ENCODE data around the gene TMEM8B. TPM values are rescaled to one million over a fixed set of nuclear protein-coding genes. Genes with fewer than 3 reads are reported as not detected.
A peak's percentile ranks its signal among the peaks of the same experiment; 100 is the strongest.

The TMEM8B gene
- total RNA-seq, 1 experiment from 2014 or later = 2.4 TPM

DNA sequence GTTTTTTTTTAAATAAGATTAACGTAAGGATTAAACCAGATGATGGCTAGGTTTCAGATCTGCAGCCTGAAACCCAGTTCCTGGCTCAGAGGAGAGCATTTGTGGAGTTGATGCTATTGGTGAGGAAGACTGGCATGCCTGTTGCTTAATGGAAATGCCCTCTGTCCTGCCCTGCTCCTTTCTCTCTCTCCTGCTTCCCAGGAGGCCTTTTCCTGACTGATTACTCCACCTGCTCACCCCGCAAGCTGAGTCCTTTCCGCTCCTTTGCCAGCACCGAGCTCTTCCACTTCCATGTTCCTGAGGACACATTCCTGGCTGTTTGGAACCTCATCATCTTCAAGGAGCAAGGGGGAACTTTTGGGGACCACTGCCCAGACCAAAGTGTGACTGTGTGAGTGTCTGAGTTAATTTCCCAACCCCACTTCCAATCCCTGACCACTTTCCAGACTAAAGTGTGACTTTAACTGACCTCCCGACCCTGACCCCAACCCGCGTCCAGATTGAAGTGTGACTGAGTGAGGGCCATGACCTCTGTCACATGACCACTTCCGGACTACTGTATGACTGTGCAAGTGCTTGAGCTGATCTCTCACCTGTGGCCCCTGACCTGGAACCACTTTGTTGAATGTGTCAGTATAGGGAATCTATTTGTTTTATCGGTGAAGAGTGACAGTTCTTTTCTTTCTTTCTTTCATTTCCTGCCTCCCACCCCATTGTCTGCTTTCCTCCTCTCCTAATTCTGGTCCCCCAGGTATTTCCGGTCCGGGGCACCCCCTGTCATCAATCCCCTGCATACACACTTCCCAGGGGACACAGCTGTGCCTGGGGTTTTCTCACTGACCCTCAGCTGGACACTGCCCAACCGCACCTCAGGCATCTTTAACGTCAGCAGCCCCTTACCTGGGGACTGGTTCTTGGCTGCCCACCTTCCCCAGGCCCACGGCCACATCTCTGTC lies 5.5 kb downstream of the TMEM8B start:
- no peaks in the 10 kb centered on the region for H3K9me3 ChIP-seq (ENCODE audit: low read length)
- DNase-seq (no peak), ATAC-seq (no peak)
- H3K9me2 ChIP-seq (replicated peaks; ENCODE audit: low read length) = no peaks in the 10 kb centered on the region
- H3F3A ChIP-seq (ENCODE audit: low read length, unreplicated experiment) = no peaks in the 10 kb centered on the region
- no peak overlapping the region; the same call in 1 of the 2 replicates for H2AFZ ChIP-seq (ENCODE audit: low read length)
- TF ChIP-seq EZH2 (IDR thresholded peaks at IDR 0.05; ENCODE audit: low read length, unreplicated experiment) (no peak), EZH2phosphoT487 (IDR thresholded peaks at IDR 0.05; ENCODE audit: borderline replicate concordance, low read length) (no peak)
- H3K36me3 ChIP-seq (ENCODE audit: low read depth, low read length) = no peaks in the 10 kb centered on the region
- H3K79me2 ChIP-seq (ENCODE audit: low read length) = no peaks in the 10 kb centered on the region
- H4K20me1 ChIP-seq (ENCODE audit: low read length) = no peaks in the 10 kb centered on the region
- 0 out of 2 replicates have a peak overlapping the region, but pooled peaks have one; percentile 41 for H3K9ac ChIP-seq (ENCODE audit: low read length)
- POLR2A ChIA-PET (ENCODE audit: unreplicated experiment) = no interaction called here
- no peaks in the 10 kb centered on the region for H3K27me3 ChIP-seq (ENCODE audit: low read length)
- peak overlapping the region; percentile 76 for H3K4me2 ChIP-seq (ENCODE audit: low read length)
- H3K4me3 ChIP-seq (ENCODE audit: low read length) = no peak overlapping the region
- peaks cover 38% of the 10 kb centered on the region for H3K4me1 ChIP-seq (ENCODE audit: insufficient read depth, low read length)
- peak overlapping the region; percentile 90 for H3K27ac ChIP-seq (ENCODE audit: low read length)
- CTCF ChIA-PET = interaction anchor here (1.4 kb wide), 1 partner anchor 44 kb away, joined by 4 read pairs; no protein-coding TSS in a partner anchor
- BruUV-seq (replicated peaks) = no TSS peak
- intact Hi-C loops (cut with micrococcal nuclease) = no loop called here

DNA sequence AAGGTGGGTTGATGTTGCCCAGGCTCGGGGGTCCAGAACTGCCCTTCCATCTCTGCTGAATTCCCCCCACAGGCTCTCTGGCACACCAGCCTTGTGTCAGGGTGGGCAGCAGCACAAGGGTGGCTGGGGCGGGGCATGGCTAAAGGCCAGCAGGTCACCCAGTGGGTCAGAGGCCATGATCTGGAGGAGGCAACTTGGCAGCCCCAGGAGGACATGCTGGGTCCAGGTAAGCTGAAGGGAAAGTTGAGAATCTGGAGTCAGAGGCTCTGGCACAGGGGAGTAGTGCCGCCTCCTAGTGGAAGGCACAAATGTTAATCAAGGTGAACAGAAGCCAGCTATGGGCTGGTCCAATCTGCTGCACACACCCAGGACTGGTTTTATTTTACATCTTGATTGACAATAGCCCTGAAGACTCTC lies 6.2 kb downstream of the TMEM8B start:
- Histone ChIP-seq H3K36me3 (ENCODE audit: low read depth, low read length) (no peaks in the 10 kb centered on the region), H3K27ac (ENCODE audit: low read length) (no peak overlapping the region), H3K4me2 (ENCODE audit: low read length) (no peak overlapping the region), H3K9ac (ENCODE audit: low read length) (no peak overlapping the region), H4K20me1 (ENCODE audit: low read length) (no peaks in the 10 kb centered on the region), H3K27me3 (ENCODE audit: low read length) (no peaks in the 10 kb centered on the region), H3K9me2 (replicated peaks; ENCODE audit: low read length) (no peaks in the 10 kb centered on the region), H3K9me3 (ENCODE audit: low read length) (no peaks in the 10 kb centered on the region), H2AFZ (ENCODE audit: low read length) (no peak overlapping the region), H3K79me2 (ENCODE audit: low read length) (no peaks in the 10 kb centered on the region), H3F3A (ENCODE audit: low read length, unreplicated experiment) (no peaks in the 10 kb centered on the region), H3K4me3 (ENCODE audit: low read length) (no peak overlapping the region), H3K4me1 (ENCODE audit: insufficient read depth, low read length) (peaks cover 32% of the 10 kb centered on the region)
- ChIA-PET CTCF (interaction anchor here (0.6 kb wide), 1 partner anchor 47 kb away, joined by 4 read pairs; no protein-coding TSS in a partner anchor), POLR2A (ENCODE audit: unreplicated experiment) (no interaction called here)
- TF ChIP-seq EZH2phosphoT487 (IDR thresholded peaks at IDR 0.05; ENCODE audit: borderline replicate concordance, low read length) = no peak
- TF ChIP-seq, protein P1, sequence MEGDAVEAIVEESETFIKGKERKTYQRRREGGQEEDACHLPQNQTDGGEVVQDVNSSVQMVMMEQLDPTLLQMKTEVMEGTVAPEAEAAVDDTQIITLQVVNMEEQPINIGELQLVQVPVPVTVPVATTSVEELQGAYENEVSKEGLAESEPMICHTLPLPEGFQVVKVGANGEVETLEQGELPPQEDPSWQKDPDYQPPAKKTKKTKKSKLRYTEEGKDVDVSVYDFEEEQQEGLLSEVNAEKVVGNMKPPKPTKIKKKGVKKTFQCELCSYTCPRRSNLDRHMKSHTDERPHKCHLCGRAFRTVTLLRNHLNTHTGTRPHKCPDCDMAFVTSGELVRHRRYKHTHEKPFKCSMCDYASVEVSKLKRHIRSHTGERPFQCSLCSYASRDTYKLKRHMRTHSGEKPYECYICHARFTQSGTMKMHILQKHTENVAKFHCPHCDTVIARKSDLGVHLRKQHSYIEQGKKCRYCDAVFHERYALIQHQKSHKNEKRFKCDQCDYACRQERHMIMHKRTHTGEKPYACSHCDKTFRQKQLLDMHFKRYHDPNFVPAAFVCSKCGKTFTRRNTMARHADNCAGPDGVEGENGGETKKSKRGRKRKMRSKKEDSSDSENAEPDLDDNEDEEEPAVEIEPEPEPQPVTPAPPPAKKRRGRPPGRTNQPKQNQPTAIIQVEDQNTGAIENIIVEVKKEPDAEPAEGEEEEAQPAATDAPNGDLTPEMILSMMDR (conservative IDR thresholded peaks at IDR 0.05; ENCODE audit: low read depth, low read length) = peak; percentile 48; the same call in 1 of the 2 replicates
- DNase-seq (peak; percentile 22), ATAC-seq (no peak)
- intact Hi-C loops (cut with micrococcal nuclease) = no loop called here
- BruUV-seq (replicated peaks) = no TSS peak

DNA sequence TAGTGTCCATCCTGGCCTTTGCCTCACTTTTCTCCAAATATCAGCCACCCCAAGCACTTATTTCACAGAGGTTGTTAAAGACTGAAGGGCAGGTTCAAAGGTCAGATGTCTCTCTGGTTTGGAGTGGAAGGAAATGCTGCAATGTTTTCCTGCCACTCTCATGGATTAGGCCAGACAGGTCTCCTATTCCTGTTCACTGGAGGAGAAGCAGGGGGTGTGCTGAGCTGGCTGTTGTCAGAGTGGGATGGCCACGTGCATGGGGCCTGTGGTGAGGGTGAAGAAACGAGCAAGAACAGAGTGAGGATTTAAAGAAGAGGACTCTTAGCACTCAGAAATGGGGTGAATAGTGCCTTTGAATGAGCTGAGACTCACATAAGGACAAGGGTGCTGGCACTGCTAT lies 6.7 kb downstream of the TMEM8B start:
- H4K20me1 ChIP-seq (ENCODE audit: low read length) = no peaks in the 10 kb centered on the region
- ATAC-seq (no peak), DNase-seq (no peak)
- intact Hi-C loops (cut with micrococcal nuclease) = no loop called here
- H3K27me3 ChIP-seq (ENCODE audit: low read length) = no peaks in the 10 kb centered on the region
- no peak overlapping the region for H3K4me3 ChIP-seq (ENCODE audit: low read length)
- H3K4me1 ChIP-seq (ENCODE audit: insufficient read depth, low read length) = peaks cover 32% of the 10 kb centered on the region
- H3K4me2 ChIP-seq (ENCODE audit: low read length) = no peak overlapping the region
- no peaks in the 10 kb centered on the region for H3K79me2 ChIP-seq (ENCODE audit: low read length)
- no peak overlapping the region for H3K9ac ChIP-seq (ENCODE audit: low read length)
- TF ChIP-seq EZH2 (IDR thresholded peaks at IDR 0.05; ENCODE audit: low read length, unreplicated experiment) (no peak), EZH2phosphoT487 (IDR thresholded peaks at IDR 0.05; ENCODE audit: borderline replicate concordance, low read length) (no peak)
- TF ChIP-seq, protein P1 (conservative IDR thresholded peaks at IDR 0.05; ENCODE audit: low read depth, low read length) = no peak
- ChIA-PET POLR2A (ENCODE audit: unreplicated experiment) (no interaction called here), CTCF (interaction anchor here (0.6 kb wide), 1 partner anchor 47 kb away, joined by 4 read pairs; no protein-coding TSS in a partner anchor)
- H3F3A ChIP-seq (ENCODE audit: low read length, unreplicated experiment) = no peaks in the 10 kb centered on the region
- H3K9me2 ChIP-seq (replicated peaks; ENCODE audit: low read length) = no peaks in the 10 kb centered on the region
- no peaks in the 10 kb centered on the region for H3K9me3 ChIP-seq (ENCODE audit: low read length)
- BruUV-seq (replicated peaks) = no TSS peak
- no peaks in the 10 kb centered on the region for H3K36me3 ChIP-seq (ENCODE audit: low read depth, low read length)
- H3K27ac ChIP-seq (ENCODE audit: low read length) = no peak overlapping the region
- no peak overlapping the region for H2AFZ ChIP-seq (ENCODE audit: low read length)

Measured in PC-3 (cell line).